ENCODE data around the gene ETNK2. TPM values are rescaled to one million over a fixed set of nuclear protein-coding genes. Genes with fewer than 3 reads are reported as not detected.

Gene ETNK2
- total and polyA plus RNA-seq, 2 experiments from 2014 or later: 7.6 to 26.2 TPM

GRCh38 chr1:204162494-204163074 is 10.7 kb upstream of the ETNK2 start:
- peaks cover 5% of the 10 kb centered on the region; the same call in 1 of the 3 replicates for H3K4me1 Mint-ChIP-seq
- no peak overlapping the region for H3K27ac Mint-ChIP-seq
- TF ChIP-seq CTCF (conservative IDR thresholded peaks at IDR 0.05; ENCODE audit: low read depth in 2 of 2) (peak; percentile 98 to 99), ETS1 (IDR thresholded peaks at IDR 0.05) (no peak)
- no peak overlapping the region for H3K4me3 Mint-ChIP-seq
- DNase-seq (ENCODE audit: low spot score) (peak; percentile 86), ATAC-seq (peak; percentile 98)
- H3K36me3 Mint-ChIP-seq (ENCODE audit: low read depth): no peaks in the 10 kb centered on the region
- no peak overlapping the region for H3K27ac ChIP-seq (ENCODE audit: low read depth)
- no peaks in the 10 kb centered on the region for H3K36me3 ChIP-seq (ENCODE audit: insufficient read depth)
- no peaks in the 10 kb centered on the region for H3F3A ChIP-seq (replicated peaks; ENCODE audit: low read depth)
- H3K4me3 ChIP-seq: no peak overlapping the region
- no peaks in the 10 kb centered on the region for H3K4me1 ChIP-seq (ENCODE audit: insufficient read depth)
- no peaks in the 10 kb centered on the region for H3K9me2 ChIP-seq (ENCODE audit: insufficient read depth)
- H3K27me3 Mint-ChIP-seq (ENCODE audit: insufficient read depth, low read depth, poor library complexity): peaks cover 19% of the 10 kb centered on the region
- peaks cover 2% of the 10 kb centered on the region; the same call in 2 of the 3 replicates for H3K9me3 Mint-ChIP-seq
- no peaks in the 10 kb centered on the region for H3K27me3 ChIP-seq (ENCODE audit: insufficient read depth)
- H2AFZ ChIP-seq: no peak overlapping the region
- H4K20me1 ChIP-seq (replicated peaks; ENCODE audit: insufficient read depth): no peaks in the 10 kb centered on the region
- no peak overlapping the region for H3K4me2 ChIP-seq
- no peaks in the 10 kb centered on the region for H3K79me2 ChIP-seq (replicated peaks; ENCODE audit: insufficient read depth)

GRCh38 chr1:204161609-204162493 is 10.0 kb upstream of the ETNK2 start:
- no peak for ATAC-seq
- no peaks in the 10 kb centered on the region for H3K36me3 ChIP-seq (ENCODE audit: insufficient read depth)
- H3K27me3 ChIP-seq (ENCODE audit: insufficient read depth): no peaks in the 10 kb centered on the region
- no peak overlapping the region for H3K4me2 ChIP-seq
- H4K20me1 ChIP-seq (replicated peaks; ENCODE audit: insufficient read depth): no peaks in the 10 kb centered on the region
- H3K4me1 ChIP-seq (ENCODE audit: insufficient read depth): no peaks in the 10 kb centered on the region
- TF ChIP-seq ZNF114 (CRISPR knock-in tag; IDR thresholded peaks at IDR 0.05): no peak
- no peak for TF ChIP-seq CREB1 (CRISPR knock-in tag; IDR thresholded peaks at IDR 0.05; ENCODE audit: low read depth)
- TF ChIP-seq POLR2AphosphoS5 (IDR thresholded peaks at IDR 0.05; ENCODE audit: low read depth): no peak
- no peak for TF ChIP-seq REST (IDR thresholded peaks at IDR 0.05; ENCODE audit: unreplicated experiment)
- H3K27ac Mint-ChIP-seq: no peak overlapping the region
- no peaks in the 10 kb centered on the region for H3K9me2 ChIP-seq (ENCODE audit: insufficient read depth)
- no peak overlapping the region for H3K4me3 Mint-ChIP-seq
- no peaks in the 10 kb centered on the region for H3K36me3 Mint-ChIP-seq (ENCODE audit: low read depth)
- no peaks in the 10 kb centered on the region for H3K79me2 ChIP-seq (replicated peaks; ENCODE audit: insufficient read depth)
- H3F3A ChIP-seq (replicated peaks; ENCODE audit: low read depth): no peaks in the 10 kb centered on the region
- no peak for DNase-seq (ENCODE audit: low spot score)
- H3K9me3 Mint-ChIP-seq: no peaks in the 10 kb centered on the region
- no peak overlapping the region for H3K4me3 ChIP-seq
- peaks cover 19% of the 10 kb centered on the region for H3K27me3 Mint-ChIP-seq (ENCODE audit: insufficient read depth, low read depth, poor library complexity)
- peaks cover 5% of the 10 kb centered on the region; the same call in 1 of the 3 replicates for H3K4me1 Mint-ChIP-seq
- no peak overlapping the region for H2AFZ ChIP-seq
- no peak overlapping the region for H3K27ac ChIP-seq (ENCODE audit: low read depth)
